ENCODE results near the gene USO1. TPM values are rescaled to one million over a fixed set of nuclear protein-coding genes. Genes with fewer than 3 reads are reported as not detected.

USO1 gene
- total and polyA plus RNA-seq, 2 of the 13 experiments (the other 11 are each of a cell fraction or from before 2014, with no cell fraction given), result 52.2 to 87.7 TPM

DNA sequence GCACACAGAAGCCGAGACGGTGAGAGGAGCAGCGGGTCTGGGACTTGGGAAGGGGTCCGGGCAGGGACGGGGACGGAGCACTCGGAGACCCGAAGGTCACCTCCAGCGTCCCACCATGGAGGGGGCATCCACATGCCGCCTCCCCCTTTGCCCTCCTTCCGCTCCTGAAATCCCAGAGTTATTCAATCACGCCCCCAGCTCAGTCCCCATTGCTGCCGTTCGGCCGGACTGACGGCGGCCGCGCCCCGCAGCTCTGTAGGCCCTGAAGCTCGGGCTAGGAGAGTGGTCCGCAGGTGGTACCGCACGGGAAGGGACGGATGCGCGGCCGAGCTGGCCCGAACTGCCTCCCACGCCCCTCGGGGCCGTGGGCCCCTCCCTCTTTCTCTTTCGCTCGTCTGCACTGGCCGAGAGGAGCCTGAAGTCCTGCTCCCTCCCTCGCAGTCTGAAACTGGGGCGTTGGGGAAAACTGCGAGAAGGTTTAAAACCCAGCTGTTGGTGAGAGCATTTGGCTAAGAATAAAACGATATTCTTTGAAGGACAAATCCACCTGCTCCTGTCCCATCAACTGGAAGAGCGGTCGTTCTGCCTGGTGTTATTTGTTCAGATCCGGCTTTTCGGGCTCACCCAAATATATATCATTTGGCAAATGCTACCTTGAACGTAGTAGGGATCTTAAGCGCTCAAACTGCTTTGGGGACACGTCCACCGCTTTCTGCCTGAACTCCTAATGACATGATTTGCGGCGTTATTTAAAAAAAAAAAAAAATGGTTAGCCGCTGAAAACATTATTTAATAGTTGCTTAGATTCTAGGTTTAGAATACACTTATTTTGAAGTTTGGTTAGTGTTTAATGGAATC is 719 bp downstream of the USO1 start (continued):
- TF ChIP-seq, protein P1, sequence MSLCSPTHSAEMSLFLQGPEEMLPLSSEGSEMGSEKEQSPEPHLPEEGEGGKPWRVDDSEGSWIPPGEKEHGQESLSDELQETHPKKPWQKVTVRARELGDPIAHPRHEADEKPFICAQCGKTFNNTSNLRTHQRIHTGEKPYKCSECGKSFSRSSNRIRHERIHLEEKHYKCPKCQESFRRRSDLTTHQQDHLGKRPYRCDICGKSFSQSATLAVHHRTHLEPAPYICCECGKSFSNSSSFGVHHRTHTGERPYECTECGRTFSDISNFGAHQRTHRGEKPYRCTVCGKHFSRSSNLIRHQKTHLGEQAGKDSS (CRISPR knock-in tag; IDR thresholded peaks at IDR 0.05; ENCODE audit: borderline replicate concordance, low read depth), result no peak; the same call in 1 of the 2 replicates
- TF ChIP-seq IKZF4 (CRISPR knock-in tag; IDR thresholded peaks at IDR 0.05; ENCODE audit: borderline replicate concordance, low read depth, not compliant biosample characterization), result no peak
- TF ChIP-seq, protein P2, sequence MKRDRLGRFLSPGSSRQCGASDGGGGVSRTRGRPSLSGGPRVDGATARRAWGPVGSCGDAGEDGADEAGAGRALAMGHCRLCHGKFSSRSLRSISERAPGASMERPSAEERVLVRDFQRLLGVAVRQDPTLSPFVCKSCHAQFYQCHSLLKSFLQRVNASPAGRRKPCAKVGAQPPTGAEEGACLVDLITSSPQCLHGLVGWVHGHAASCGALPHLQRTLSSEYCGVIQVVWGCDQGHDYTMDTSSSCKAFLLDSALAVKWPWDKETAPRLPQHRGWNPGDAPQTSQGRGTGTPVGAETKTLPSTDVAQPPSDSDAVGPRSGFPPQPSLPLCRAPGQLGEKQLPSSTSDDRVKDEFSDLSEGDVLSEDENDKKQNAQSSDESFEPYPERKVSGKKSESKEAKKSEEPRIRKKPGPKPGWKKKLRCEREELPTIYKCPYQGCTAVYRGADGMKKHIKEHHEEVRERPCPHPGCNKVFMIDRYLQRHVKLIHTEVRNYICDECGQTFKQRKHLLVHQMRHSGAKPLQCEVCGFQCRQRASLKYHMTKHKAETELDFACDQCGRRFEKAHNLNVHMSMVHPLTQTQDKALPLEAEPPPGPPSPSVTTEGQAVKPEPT (CRISPR knock-in tag; IDR thresholded peaks at IDR 0.05; ENCODE audit: low read depth), result no peak
- no peak for TF ChIP-seq ARNT (IDR thresholded peaks at IDR 0.05)
- TF ChIP-seq RFX3 (CRISPR knock-in tag; IDR thresholded peaks at IDR 0.05), result no peak
- no peak for TF ChIP-seq ZNF615 (CRISPR knock-in tag; IDR thresholded peaks at IDR 0.05; ENCODE audit: borderline replicate concordance)
- TF ChIP-seq ZMYM2 (CRISPR knock-in tag; IDR thresholded peaks at IDR 0.05), result 0 out of 2 replicates have a peak, but pooled peaks have one; percentile 66
- TF ChIP-seq SMC3 (IDR thresholded peaks at IDR 0.05; ENCODE audit: low read length), result no peak
- TF ChIP-seq, protein P3, sequence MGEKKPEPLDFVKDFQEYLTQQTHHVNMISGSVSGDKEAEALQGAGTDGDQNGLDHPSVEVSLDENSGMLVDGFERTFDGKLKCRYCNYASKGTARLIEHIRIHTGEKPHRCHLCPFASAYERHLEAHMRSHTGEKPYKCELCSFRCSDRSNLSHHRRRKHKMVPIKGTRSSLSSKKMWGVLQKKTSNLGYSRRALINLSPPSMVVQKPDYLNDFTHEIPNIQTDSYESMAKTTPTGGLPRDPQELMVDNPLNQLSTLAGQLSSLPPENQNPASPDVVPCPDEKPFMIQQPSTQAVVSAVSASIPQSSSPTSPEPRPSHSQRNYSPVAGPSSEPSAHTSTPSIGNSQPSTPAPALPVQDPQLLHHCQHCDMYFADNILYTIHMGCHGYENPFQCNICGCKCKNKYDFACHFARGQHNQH (CRISPR knock-in tag; IDR thresholded peaks at IDR 0.05), result no peak
- no peak for TF ChIP-seq SRSF4 (IDR thresholded peaks at IDR 0.05; ENCODE audit: low read depth, low read length, poor library complexity, severe bottlenecking)
- TF ChIP-seq EED (CRISPR knock-in tag; IDR thresholded peaks at IDR 0.05), result no peak
- TF ChIP-seq ZNF878 (CRISPR knock-in tag; IDR thresholded peaks at IDR 0.05), result no peak
- TF ChIP-seq, protein P4, sequence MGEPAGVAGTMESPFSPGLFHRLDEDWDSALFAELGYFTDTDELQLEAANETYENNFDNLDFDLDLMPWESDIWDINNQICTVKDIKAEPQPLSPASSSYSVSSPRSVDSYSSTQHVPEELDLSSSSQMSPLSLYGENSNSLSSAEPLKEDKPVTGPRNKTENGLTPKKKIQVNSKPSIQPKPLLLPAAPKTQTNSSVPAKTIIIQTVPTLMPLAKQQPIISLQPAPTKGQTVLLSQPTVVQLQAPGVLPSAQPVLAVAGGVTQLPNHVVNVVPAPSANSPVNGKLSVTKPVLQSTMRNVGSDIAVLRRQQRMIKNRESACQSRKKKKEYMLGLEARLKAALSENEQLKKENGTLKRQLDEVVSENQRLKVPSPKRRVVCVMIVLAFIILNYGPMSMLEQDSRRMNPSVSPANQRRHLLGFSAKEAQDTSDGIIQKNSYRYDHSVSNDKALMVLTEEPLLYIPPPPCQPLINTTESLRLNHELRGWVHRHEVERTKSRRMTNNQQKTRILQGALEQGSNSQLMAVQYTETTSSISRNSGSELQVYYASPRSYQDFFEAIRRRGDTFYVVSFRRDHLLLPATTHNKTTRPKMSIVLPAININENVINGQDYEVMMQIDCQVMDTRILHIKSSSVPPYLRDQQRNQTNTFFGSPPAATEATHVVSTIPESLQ (CRISPR knock-in tag; conservative IDR thresholded peaks at IDR 0.05), result no peak
- TF ChIP-seq, protein P5, sequence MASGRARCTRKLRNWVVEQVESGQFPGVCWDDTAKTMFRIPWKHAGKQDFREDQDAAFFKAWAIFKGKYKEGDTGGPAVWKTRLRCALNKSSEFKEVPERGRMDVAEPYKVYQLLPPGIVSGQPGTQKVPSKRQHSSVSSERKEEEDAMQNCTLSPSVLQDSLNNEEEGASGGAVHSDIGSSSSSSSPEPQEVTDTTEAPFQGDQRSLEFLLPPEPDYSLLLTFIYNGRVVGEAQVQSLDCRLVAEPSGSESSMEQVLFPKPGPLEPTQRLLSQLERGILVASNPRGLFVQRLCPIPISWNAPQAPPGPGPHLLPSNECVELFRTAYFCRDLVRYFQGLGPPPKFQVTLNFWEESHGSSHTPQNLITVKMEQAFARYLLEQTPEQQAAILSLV (CRISPR knock-in tag; IDR thresholded peaks at IDR 0.05; ENCODE audit: borderline replicate concordance), result no peak
- no peak; the same call in 1 of the 2 replicates for TF ChIP-seq RXRA (CRISPR knock-in tag; IDR thresholded peaks at IDR 0.05)
